Epithelial cell of proximal tubule (primary cell): ENCODE results near the gene MAGI1. TPM values are rescaled to one million over a fixed set of nuclear protein-coding genes. Genes with fewer than 3 reads are reported as not detected.
"Not testable (repeated sequence)": the region's sequence is repeated elsewhere in the genome, so short reads cannot be mapped to it uniquely, and the experiment has no call there.

Experiments
- DNase-seq: peaks from one replicate; pipeline ENCODE4 v3.0.0-alpha.2; 2011; ENCODE audit warnings: low read depth
- H3K4me3 ChIP-seq: 2 replicates; pipeline ENCODE4 v1.5.1; 2011; ENCODE audit warnings: low read depth, mild to moderate bottlenecking, low read length
- CTCF ChIP-seq: conservative IDR thresholded peaks from 2 replicates; pipeline ENCODE4 v1.5.1; 2012; ENCODE audit warnings: low read depth, mild to moderate bottlenecking, low read length
- total RNA-seq: library from RNA; depleted of rRNA; stranded (reverse); fragments of >200 nt; gene quantifications from 2 replicates; pipeline ENCODE4 v1.2.3, GENCODE V29; 2015

The MAGI1 gene
- total RNA-seq, 1 donor from 2014 or later, result 9.6 TPM

DNA sequence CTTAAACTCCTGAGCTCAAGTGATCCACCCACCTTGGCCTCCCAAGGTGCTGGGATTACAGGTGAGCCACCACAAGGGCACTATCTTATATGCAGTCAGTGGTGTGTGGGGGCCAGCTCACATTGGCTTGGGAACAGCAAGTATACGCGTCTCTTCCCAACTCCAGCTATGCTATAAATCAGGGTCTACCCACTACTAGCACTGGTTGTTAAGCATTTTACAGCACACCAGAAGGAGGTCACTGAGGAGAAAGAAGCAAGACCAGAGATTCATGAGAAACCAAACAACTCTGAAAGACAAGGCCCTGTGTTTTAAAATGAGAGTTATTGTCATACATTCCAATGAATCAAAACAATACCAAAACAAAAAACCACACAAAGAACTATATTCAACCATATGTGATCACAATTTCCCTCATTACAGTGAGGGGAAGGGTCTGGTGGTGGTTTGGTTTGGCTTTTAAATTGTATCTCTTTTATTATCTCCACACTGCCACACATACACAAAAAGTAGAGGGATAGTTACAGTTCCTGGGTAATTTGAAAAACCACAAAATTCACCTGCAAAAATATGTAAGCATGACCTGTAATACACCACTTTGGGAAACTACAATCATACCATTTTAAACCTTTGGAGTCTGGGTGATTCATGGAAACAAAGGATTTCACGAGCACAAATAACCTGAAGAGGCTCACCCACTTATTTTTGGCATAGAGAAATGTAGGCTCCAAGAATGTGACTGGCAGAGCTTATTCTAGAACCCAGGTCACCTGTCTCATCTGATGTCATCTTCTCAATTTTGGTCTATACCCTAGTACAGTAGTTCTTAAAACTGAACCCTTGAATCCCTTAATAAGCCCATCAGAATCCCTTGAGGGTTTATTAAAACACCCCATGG is 5.2 kb downstream of the MAGI1 start:
- TF ChIP-seq CTCF, result no peak
- no peak for DNase-seq
- no peak overlapping the region for H3K4me3 ChIP-seq

DNA sequence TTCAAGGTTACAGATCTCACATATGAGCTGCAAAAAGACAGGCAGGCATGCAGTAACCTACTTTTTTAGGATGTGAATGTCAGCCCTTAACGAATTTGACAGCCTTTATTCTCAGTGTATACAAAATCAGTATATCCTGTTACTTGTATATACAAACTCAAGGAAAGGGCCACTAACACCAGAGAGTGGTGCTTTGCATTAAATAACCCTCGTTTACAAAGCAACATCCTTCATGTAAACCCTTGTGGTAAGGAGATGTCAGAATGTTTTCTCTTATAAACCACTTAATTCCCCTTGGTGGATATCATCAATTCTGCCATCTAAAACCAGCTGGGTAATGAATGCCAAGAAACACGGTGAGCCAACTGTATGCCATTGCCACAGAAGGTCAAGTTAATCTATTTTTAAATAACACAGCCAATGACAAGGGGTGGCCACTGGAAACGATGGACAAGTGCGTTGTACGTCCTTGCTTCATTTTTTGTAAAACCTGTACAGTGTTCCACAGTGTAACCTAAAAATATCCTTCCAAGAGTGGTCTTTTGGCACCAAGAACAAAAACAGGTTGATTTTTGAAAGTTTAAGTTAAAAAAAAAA is 7.5 kb downstream of the MAGI1 start:
- TF ChIP-seq CTCF, result no peak
- no peak overlapping the region for H3K4me3 ChIP-seq
- no peak for DNase-seq

DNA sequence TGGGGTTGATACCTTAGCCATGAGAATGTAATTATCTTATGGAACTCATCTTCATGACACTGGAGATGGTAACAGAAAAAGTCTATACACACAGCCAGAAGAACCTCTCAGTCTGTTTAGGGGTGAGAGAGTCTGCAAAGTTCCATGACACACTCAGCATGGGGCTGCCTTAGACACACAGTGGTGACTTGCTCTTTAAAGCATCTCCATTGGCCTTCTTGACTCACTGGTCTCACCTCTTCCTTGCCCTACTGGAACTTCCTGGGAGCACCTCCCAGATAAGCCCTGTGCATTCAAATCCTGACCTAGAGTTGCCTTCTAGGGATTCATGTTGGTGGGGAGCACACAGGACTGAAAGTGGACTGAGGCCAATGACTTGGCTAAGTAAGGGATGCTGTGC is 9.3 kb downstream of the MAGI1 start:
- TF ChIP-seq CTCF, result no peak

DNA sequence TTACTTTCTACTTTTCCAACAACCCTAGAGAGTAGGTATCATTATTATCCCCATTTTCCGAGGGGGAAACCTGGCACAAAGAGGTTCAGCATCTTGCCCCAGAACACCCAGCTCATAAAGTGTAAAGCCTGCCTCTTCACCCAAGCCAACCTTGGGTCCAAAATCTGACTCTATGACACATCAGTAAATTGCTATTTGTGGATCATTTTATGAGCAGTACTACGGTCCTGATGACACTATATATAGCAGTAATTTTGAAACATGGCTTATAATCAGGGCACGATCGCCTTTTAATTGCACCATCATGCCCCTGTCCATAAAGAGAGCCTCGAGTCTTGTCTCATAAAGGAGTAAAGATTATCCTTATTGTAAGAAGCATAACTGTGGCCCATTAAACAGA is 9.7 kb downstream of the MAGI1 start:
- DNase-seq, result no peak
- no peak for TF ChIP-seq CTCF
- no peak overlapping the region for H3K4me3 ChIP-seq

More for the DNA sequence above, 9.3 kb downstream of the MAGI1 start:
- no peak for DNase-seq
- no peak overlapping the region for H3K4me3 ChIP-seq

DNA sequence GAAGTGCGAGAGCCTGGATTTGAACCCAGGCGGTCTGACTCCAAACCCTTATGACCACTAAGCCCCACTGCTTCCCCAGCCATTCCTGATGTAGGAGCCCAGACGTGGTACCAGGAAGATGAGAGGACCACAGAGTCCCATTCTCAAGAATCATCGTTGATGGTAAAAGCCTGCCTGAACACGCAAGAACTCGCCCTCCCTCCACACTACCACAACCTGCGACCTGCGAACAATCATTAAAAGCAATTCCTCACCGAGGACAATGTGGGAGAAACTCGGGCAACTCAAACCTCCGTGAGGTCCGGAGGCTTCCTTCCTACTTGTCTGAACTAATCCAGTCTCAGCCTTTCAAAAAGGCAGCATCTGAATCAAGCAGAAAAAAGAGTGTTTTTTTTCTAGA is 10.3 kb downstream of the MAGI1 start:
- no peak for DNase-seq
- TF ChIP-seq CTCF, result no peak
- no peak overlapping the region for H3K4me3 ChIP-seq

DNA sequence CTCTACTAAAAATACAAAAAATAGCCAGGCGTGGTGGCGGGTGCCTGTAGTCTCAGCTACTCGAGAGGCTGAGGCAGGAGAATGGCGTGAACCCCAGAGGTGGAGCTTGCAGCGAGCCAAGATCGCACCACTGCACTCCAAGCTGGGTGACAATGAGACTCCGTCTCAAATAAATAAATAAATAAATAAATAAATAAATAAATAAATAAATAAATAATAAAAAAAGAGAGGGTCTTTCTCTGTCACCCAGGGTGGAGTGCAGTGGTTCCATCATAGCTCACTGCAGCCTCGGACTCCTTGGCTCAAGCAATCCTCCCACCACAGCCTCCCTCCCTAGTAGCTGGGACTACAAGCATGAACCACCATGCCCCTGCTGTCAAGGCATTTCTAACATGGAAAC is 11.6 kb downstream of the MAGI1 start:
- H3K4me3 ChIP-seq, DNase-seq: not testable (repeated sequence)

DNA sequence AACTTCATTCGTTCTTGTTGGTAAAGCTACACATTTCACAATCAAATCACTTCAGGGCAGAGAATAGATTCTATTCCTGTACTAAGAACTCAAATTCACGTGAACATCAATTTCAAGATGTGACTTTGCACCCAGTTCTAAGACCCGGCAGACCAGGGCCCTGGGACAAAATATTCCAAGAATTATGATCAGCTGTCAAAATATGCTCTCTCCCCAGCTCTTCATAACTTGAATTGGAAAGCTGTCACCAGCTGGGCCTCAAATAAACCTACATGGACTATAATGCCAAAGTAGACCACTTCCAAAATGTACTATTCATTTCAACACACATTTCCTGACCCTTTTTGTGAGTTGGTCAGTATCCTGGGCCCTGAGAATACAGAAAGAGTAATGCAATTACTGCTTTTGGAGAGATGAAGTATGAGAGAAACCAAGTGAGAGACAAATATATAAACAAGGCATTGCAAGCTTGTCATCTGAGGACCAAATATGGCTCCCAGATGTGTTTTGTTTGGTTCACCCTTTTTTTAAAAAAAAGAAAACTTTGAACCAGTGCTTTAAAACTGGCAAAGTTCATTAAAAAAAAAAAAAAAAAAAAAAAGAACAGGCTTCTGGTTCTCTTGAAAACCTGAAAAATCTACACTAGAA is 14.9 kb downstream of the MAGI1 start:
- no peak for TF ChIP-seq CTCF
- DNase-seq, result no peak
- H3K4me3 ChIP-seq, result no peak overlapping the region
